ENCODE measurements around the gene RPL11.
"Not testable (repeated sequence)": the region's sequence is repeated elsewhere in the genome, so short reads cannot be mapped to it uniquely, and the experiment has no call there.

Gene RPL11

DNA sequence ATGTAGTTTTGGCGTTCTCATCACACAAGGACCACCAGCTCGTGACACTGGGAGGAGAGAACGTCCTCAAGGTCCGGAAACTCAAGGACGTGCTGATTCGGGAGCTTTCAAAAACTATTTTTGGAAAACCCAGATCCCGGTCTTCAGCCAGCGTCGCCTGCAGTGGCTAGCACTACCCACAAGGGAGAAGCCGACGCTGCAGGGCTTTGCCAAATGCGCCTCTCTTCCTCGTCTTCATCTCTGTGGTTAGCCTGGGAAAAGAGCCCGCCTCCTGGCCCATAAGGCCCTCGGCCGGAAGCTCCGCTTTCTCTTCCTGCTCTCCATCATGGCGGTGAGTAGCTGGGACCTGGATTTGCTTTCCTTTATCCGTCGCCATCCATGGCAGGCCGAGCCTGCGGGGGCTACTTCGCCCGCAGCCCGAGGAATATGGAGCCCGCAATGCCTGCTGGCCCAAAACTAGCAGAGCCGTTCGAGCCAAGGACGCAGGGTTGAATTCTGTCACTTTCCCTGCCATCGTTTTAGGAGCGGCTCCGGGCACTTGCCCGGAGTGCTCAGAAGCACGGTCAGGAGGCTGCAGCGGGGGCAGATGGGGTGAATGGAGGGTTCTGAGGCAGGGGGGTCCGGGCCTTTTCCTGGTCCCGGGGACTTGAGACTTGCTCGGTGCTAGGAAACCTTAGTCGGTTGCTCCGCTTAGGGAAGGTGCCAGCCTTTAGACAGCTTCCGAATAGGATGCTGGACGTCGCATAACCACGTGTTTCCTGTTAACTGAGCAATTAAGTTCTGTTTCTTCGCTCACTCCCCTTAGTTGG lies at the start of gene RPL11:
TSS of gene RPL11 (plus strand) at position 308 of the 809 bp plus-strand sequence. CDS start at position 326, 18 bp downstream.
- peak; percentile 94 for FAIRE-seq

DNA sequence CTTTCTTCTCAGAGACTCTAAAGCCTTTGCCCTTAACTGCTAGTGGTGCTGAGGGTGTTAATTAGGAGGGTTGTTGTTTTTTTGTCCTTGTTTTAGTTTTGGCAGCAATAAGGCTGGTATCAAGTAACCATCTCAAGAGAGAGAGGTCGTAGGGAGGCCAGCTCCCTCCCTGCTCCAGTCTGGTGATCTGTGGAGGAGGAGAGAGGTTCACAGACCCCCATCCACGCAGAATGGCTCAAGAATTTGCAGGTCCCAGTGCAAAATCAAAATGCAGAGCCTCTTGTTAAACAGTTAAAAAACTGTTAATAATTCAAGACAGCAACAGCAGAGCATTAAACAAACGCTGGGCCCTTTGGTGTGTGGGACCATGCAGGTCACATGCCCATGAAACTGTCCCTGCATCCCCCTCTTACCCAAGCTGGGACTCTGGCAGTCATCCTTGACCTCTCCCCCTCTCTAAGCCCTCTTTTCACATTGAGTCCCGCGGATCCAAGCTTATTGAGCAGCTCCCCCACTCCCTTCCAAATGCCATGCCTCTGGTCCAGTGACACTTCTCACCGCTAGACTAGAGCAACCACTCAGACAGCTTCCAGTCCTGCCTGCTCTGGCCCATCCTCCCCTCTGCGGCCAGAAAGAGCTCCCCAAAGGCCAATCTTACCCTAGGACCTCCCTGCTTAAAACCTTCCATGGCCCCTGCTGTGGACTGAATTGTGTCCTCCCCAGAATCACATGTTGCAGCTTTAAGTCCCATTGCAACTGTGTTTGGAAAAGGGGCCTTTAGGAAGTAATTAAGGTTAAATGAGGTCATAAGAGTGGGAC lies 47.7 kb upstream of the RPL11 start:
- FAIRE-seq, result no peak

DNA sequence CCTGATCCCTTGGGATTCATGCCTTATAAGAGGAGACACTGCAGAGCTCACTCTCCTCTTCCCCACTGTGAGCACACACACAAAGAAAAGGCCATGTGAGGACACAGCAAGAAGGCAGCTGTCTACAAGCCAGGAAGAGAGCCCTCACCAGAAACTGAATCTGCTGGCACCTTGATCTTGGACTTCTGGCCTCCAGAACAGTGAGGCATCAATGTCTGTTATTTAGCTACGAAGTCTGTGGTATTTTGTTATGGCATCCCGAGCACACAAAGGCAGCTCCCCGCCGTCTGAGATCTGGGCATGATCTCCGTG lies 47.1 kb upstream of the RPL11 start:
- FAIRE-seq, result no peak

DNA sequence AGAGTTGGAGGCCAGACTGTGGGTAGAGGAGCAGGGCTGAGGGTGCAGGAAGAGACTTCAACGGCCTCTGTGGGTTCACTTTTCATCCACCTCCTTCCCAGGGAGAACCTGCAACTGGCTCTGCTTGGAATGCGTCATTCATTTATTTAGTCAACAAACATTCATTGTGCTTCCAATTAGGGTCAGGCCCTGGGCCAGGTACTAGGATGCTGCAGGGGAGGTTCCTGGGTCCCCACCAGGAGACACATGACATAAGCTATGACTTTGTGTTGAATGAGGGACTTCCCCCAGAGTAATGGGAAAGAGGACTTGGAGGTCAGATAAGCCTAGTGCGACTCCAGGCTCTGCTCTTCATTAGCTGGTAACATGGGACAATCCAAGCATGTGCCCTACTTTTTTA lies 46.3 kb upstream of the RPL11 start:
- no peak for FAIRE-seq

DNA sequence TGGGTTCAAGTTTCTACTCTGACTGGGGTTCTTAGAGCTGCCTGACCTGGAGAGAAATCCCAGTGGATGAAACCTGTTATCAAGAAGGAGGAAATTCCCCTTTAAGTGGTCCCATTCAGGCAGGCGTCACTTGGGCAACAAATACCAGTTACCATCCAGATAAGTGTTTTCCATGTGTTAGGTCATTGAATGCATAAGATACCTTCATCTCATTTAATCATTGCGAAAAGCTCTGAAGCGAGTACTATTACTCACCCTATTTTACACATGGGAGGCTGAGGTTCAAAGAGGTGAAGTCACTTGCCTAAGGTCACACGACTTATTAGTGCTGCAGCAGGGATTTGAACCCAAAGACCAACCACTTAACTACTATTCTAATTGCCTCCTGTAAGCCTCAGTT lies 45.5 kb upstream of the RPL11 start:
- no peak for FAIRE-seq

DNA sequence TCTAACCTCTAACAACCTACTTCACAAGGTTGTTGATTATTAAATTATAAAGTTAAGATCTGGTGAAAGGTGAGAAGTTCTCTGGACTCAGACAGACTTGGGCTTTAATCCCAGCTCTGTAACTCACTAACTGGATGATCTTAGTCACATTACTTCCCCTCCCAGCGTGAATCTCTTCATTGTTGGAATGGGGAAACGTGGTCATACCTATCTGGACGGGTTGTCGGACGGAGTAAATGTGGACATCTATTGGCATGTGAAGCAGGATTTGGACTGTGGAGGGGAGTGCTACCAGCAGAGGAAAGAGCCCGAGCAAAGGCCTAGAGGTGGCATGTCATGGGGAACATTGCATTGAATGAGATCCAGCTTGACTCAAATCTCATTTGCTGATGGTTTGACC lies 45.1 kb upstream of the RPL11 start:
- FAIRE-seq, result no peak

DNA sequence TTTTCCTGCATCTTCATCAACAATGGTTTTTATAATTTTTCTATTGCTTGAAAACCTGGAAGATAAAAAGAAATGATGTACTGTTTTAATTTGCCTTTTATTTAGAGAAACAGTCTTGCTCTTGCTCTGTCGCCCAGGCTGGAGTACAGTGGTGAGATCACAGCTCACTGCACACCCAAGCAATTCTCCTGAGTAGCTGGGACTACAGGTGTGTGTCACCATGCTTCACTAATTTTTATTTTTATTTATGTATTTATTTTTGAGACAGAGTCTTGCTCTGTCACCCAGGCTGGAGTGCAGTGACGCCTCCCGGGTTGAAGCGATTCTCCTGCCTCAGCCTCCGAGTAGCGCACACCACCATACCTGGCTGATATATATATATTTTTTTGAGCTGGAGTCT lies 43.0 kb upstream of the RPL11 start:
- no peak for FAIRE-seq

DNA sequence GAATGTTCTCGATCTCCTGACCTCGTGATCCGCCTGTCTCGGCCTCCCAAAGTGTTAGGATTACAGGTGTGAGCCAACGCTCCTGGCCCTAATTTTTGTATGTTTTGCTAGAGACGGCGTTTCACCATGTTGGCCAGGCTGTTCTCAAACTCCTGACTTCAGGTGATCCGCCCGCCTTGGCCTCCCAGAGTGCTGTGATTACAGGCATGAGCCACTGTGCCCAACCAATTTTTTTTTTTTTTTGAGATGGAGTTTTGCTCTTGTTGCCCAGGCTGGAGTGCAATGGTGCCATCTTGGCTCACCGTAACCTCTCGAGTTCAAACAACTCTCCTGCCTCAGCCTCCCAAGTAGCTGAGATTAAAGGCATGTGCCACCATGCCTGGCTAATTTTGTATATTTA lies 42.4 kb upstream of the RPL11 start:
- FAIRE-seq, result not testable (repeated sequence)

DNA sequence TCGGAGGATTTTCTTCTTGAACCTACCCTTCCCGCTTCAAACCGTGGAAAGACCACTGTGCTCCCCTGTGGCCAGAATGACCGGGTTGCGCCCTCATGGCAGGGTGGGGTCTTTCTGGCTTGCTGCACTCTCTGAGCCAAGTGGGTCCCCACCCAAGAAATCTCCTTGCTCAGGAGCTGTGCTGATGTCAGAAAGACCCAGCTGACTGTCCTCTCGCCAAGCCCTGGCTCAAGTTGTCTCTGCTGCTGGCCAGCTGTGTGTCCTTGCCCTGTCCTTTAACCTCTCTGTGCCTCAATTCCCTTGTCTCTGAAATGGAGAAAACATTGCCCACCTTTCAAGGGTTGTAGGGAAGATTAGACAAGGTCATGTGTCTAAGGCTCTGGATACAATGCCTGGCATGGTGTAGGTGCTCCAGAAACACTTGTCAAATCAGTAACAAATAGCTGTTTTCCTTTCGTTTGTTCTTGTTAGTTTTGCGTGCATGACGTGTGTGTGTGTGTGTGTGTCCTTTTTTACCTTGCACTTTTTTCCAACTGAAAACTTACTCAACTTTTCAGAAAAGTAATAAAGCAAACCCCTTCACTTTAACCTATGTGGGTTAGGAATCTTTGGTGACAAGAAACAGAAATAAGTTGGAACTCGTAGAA lies 41.1 kb upstream of the RPL11 start:
- FAIRE-seq, result no peak

DNA sequence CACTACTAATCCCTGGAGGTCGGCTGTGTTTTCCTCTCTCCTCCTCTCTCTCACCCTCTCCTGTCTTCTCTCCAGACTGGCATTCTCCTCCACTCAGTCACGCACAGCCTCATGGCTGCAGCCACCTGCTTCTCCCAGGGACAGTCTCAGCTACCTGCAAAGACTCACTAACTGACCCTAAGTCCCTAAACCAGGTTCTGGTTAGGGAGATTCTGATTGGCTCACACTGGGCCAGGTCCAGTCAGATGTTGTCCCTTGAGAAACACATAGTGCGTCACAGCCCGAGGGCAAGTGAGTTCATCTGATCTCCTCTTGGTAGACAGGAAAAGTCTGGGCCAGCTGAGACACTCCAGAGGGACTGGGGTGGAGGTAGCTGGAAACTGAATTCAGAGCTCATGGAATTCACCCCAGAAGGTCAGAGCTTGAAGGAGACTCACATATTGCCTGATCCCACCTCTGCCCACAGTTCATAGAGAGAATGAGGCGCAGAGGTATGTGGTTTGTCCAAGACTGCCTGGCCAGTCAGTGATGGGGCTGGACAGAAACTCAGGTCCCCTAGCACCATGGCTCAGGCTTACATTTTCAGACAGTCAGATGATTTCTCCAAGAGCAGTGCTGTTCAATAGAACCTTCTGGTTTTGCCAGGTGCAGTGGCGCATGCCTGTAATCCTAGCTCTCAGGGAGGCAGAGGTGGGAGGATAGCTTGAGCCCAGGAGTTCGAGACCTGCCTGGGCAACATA lies 40.4 kb upstream of the RPL11 start:
- FAIRE-seq, result no peak

DNA sequence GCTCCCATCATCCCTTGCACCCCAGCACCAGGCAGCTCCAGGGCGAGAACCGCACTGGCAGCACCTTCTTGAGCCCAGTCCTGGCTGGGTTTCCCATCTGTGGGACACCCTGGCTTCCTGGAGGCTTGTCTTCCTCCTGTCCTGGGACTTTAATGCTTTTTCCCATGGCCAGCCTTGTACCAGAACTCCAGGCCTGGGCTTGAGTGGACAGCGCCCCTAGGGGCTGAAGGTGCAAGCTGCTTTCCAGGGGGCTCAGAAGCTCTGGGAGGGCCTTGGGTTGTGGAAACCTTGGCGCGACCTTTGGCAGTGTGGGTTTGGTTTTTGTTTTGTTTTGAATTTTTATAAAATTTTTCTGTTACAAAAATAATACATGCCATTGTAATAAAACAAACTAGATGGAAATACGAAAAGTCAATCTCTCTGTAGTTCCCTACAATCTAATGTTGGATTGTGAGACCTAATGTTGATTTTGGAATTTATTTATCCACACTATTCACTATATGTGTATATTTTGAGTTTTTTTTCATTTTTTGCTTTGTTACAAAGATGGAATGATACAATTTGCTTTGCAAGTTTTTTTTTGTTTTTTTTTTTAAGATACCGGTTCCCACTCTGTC lies 33.8 kb upstream of the RPL11 start:
- FAIRE-seq, result peak; percentile 78

DNA sequence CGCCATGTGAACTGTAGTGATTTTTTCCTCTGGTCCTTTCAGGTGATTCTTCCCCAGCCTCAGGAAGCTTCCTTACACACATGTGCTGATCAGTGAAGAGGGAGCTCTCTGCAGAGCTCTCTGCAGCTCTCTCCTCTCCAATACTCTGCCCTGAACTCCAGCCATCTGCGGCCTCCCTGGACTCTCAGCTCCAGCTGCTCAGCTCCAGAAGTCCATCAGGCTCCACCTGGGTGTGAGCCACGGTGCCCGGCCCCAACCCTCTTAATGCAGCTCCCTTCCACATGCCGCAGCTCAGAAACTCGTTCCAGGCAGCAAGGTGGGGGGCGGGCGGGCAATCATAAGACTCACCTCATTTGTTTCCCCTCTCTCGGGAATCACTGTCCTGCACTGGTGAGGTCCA lies 30.9 kb upstream of the RPL11 start:
- FAIRE-seq, result no peak

DNA sequence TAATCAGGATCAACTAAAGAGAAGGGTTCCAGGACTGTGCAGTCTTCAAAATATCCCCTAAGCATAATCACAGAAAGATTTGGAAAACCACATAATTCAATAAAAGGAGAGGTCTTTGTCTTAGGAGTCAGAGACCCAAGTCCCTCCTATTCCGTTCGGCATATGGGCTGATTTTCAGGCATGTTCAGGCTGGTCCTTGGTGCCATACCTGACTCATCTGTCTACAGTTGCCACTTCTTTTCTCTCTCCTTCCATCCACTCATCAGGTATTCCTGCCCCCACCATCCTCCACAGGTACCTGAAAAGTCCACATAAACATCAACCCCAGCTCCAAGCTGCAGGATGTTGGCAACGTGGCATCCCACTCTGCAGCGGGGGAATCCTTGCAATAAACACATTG lies 29.7 kb upstream of the RPL11 start:
- FAIRE-seq, result no peak

DNA sequence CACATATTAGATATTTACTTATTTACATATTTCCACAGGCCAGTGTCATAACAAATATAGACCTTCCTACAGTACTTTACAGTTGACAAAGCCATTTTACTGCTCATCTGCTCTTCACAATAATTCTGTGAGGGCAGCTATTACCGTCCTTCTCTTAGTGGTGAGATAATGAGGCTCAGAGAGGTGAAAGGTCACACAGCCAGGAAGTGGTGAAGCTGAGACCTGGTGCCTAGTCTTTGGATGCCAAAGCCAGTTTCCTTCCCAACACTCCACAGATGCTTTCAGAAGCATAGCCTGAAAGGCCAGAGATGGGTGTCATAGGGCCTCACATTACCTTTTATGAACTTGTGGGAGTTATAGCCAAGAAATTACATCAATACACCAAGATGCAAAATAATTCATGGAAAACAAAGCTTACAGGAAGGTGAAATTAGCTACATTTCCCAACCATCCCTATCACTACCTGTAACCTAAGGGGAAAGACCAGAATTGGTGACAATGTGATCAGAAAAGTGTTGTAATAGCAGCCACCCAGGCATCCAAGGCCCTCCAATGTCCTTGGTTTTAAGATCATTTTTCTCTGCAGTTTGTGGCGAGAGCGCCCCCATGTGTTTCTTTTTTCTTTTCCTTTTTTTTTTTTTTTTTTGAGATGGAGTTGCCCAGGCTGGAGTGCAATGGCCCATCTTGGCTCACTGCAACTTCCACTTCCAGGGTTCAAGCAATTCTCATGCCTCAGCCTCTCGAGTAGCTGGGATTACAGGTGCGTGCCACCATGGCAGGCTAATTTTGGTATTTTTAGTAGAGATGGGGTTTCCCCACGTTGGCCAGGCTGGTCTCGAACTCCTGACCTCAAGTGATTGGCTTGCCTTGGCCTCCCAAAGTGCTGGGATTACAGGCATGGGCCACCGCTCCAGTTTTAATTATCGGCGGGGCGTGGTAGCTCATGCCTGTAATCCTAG lies 26.5 kb upstream of the RPL11 start:
- peak; percentile 97 for FAIRE-seq

DNA sequence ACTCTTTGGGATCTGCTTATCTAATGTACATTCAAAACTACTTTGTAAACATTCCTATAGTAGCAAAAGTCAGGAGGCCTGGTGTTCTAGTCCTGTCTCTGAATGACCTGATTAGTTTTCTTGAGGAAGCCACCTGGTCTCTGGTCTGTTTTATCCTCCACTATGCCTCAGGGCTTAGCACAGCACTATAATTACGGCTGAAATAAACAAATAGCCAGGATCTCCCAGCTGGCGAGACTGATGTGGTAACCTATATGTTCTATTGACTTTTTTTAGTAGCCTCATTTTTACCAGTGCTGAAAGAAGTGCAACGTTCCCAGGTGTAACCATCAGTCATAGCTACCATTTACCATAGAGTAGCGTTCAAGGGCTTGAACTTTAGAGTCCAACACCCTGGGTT lies 24.2 kb upstream of the RPL11 start:
- no peak for FAIRE-seq

DNA sequence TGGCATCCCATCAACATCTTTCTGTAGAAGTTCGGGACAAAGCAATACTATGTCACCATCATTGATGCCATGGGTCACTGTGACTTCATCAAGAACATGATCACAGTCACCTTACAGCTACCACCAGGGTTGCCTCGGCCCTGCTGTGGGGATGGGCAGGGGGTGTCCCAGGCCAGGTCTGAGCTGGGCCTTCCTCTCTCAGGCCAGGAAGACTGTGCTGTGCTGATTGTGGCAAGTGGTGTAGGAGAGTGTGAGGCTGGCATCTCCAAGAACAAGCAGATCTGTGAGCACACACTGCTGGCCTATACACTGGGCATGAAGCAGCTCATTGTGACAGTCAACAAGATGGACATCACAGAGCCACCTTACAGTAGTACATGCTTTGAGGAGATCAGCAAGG lies 20.9 kb upstream of the RPL11 start:
- FAIRE-seq, result no peak

DNA sequence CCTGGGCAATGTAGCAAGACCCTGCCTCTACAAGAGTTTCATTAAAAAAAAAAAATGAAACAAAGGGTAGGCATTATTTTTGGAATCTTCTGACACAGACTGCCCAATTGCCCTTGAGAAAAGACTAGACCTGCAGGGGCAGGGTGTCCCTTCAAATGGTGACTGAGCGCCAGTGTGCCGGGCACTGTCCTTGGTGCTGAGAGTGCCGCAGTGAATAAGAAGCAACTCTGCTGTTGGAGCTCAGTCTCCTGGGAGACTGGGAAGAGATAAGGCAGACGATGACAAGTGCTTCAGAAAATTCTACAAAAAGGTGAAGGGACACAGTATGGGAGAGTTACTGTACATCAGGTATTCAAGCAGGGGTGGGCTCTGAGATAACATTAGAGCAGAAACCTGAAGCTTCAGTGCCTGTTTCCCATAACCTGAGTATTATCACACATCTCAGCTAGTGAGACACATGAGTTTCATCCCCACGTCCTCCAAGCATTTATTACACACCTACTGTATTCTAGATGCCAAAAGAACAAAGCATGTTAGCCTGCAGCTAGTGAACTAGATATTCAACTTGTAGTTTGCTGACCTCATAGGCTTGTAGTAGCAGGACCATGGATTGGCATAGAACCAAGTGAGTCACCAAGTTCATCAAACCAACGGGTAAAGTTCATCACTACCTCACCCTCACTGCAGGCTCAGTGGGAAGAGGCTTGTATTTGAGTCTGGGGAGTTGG lies 18.4 kb upstream of the RPL11 start:
- no peak for FAIRE-seq

DNA sequence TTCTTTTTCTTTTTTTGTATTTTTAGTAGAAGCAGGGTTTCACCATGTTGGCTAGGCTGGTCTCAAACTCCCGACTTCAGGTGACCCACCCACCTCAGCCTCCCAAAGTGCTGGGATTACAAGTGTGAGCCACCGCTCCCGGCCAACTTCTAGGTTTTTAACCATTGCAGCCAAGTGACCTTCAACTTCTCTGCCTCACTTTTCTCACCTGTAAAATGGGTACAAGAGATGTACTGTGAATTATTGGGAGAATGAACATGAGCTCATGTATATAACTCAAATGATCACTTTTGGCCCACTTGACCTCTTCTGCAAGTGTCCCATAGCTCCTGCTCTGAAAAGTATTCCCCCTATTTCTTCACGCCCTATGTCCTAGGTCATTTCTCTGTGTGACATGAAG lies 11.8 kb upstream of the RPL11 start:
- FAIRE-seq, result no peak

DNA sequence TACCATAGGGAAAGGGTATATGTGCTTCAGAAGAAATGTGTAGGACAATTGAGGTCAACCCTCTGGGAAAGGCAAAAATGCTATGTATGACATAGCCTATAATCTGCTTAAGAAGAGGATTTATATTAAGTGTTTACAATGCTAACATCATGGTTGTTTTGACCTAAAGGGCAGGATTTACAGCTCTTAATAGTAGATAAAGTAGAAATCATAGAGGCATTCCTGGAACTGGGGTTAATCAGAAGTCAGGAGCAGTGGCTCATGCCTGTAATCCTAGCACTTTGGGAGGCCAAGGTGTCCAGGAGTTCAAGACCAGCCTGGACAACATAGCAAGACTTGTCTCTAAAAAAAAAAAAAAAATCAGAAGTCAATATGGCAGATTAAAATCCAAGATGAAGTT lies 8.7 kb upstream of the RPL11 start:
- FAIRE-seq, result no peak

DNA sequence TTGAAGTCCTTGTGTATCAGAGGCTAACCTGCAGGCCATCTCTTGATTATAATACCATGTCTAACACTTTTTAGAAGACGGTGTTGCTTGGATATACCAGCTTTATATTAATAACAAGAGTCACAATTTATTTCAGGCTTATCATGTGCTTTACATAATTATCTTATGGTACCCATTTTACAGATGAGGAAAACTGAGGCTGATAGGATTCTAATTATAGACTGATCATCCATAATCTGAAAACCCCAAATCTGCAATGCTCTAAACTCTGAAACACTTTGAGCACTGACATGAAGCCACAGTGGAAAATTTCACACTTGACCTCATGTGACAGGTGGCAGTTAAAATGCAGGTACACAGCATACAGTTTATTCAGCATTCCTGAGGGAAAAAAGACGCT lies 7.2 kb upstream of the RPL11 start:
- FAIRE-seq, result no peak

DNA sequence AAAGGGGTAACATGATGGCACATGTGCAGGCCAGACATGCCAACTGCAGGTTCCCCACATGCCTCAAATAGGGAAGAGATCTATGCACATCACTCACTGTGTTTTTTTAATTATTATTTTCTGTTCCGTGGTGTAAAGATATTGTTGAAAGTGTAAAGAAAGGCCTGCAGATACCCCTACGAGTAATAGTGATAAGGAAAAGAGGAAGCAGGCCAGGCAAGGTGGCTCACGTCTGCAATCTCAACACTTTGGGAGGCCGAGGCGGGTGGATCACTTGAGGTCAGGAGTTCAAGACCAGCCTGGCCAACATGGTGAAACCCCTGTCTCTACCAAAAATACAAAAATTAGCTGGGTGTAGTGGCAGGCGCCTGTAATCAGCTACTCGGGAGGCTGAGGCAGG lies 6.4 kb upstream of the RPL11 start:
- not testable (repeated sequence) for FAIRE-seq
